Stimulated activated effector memory CD8-positive, alpha-beta T cell treated with anti-CD3 and anti-CD28 coated beads, Interleukin-12 subunit alpha, Interleukin-12 subunit beta, amount 100 ng/mL, for 72 hours (primary cell): ENCODE data around the gene ASF1A.
A peak's percentile ranks its signal among the peaks of the same experiment; 100 is the strongest.

Experiments
- ATAC-seq: fragments of 150-1000 bp; cut with Tn5 transposase; 2 replicates; pipeline ENCODE4 v1.10.0; 2021
- DNase-seq, 2 donors: peaks; one replicate each; pipeline ENCODE4 v3.0.0; 2021 to 2022; ENCODE audit warnings: low spot score in 2 of 2
- H3K27ac Mint-ChIP-seq: one replicate; pipeline ENCODE4 v1.8.0; 2022; ENCODE audit warnings: mild to moderate bottlenecking, mixed read lengths
- H3K36me3 Mint-ChIP-seq: one replicate; pipeline ENCODE4 v1.8.0; 2022; ENCODE audit warnings: mild to moderate bottlenecking, mixed read lengths
- H3K4me1 Mint-ChIP-seq: one replicate; pipeline ENCODE4 v1.8.0; 2022; ENCODE audit warnings: mixed read lengths
- H3K4me3 Mint-ChIP-seq: one replicate; pipeline ENCODE4 v1.8.0; 2022; ENCODE audit warnings: mild to moderate bottlenecking, mixed read lengths
- H3K9me3 Mint-ChIP-seq: one replicate; pipeline ENCODE4 v1.8.0; 2022; ENCODE audit warnings: mixed read lengths

ASF1A gene

GRCh38 chr6:118872318-118872717, 21.6 kb upstream of the ASF1A start:
- ATAC-seq: no peak
- Mint-ChIP-seq H3K4me1 (peaks cover 38% of the 10 kb centered on the region), H3K4me3 (no peak overlapping the region), H3K27ac (no peak overlapping the region), H3K9me3 (no peaks in the 10 kb centered on the region), H3K36me3 (no peaks in the 10 kb centered on the region)
- no peak for DNase-seq

GRCh38 chr6:118872726-118873125, 21.2 kb upstream of the ASF1A start:
- DNase-seq (no peak), ATAC-seq (no peak)
- Mint-ChIP-seq H3K36me3 (no peaks in the 10 kb centered on the region), H3K27ac (no peak overlapping the region), H3K9me3 (no peaks in the 10 kb centered on the region), H3K4me1 (peaks cover 42% of the 10 kb centered on the region), H3K4me3 (no peak overlapping the region)

GRCh38 chr6:118873239-118873638, 20.7 kb upstream of the ASF1A start:
- peaks cover 46% of the 10 kb centered on the region for H3K4me1 Mint-ChIP-seq
- no peak overlapping the region for H3K27ac Mint-ChIP-seq
- H3K9me3 Mint-ChIP-seq: no peaks in the 10 kb centered on the region
- H3K4me3 Mint-ChIP-seq: no peak overlapping the region
- ATAC-seq: no peak
- DNase-seq: no peak
- no peaks in the 10 kb centered on the region for H3K36me3 Mint-ChIP-seq

- Mint-ChIP-seq H3K36me3 (no peaks in the 10 kb centered on the region), H3K9me3 (no peaks in the 10 kb centered on the region), H3K27ac (no peak overlapping the region), H3K4me3 (no peak overlapping the region), H3K4me1 (peaks cover 49% of the 10 kb centered on the region)
- DNase-seq (no peak), ATAC-seq (no peak)
Observed at GRCh38 chr6:118875672-118876071, 18.3 kb upstream of the ASF1A start.

- DNase-seq: no peak
- Mint-ChIP-seq H3K9me3 (no peaks in the 10 kb centered on the region), H3K27ac (no peak overlapping the region), H3K36me3 (no peaks in the 10 kb centered on the region), H3K4me1 (peaks cover 48% of the 10 kb centered on the region), H3K4me3 (no peak overlapping the region)
- ATAC-seq: peak; percentile 54
Observed at GRCh38 chr6:118876198-118876597, 17.8 kb upstream of the ASF1A start.

GRCh38 chr6:118876814-118877213, 17.1 kb upstream of the ASF1A start:
- DNase-seq: no peak

GRCh38 chr6:118877806-118878205, 16.1 kb upstream of the ASF1A start:
- H3K4me1 Mint-ChIP-seq: peaks cover 58% of the 10 kb centered on the region
- H3K27ac Mint-ChIP-seq: no peak overlapping the region
- DNase-seq (no peak), ATAC-seq (no peak)
- H3K9me3 Mint-ChIP-seq: no peaks in the 10 kb centered on the region
- no peaks in the 10 kb centered on the region for H3K36me3 Mint-ChIP-seq
- H3K4me3 Mint-ChIP-seq: no peak overlapping the region

More at GRCh38 chr6:118876814-118877213, 17.1 kb upstream of the ASF1A start:
- no peak overlapping the region for H3K4me3 Mint-ChIP-seq
- H3K9me3 Mint-ChIP-seq: no peaks in the 10 kb centered on the region
- H3K4me1 Mint-ChIP-seq: peaks cover 48% of the 10 kb centered on the region
- H3K36me3 Mint-ChIP-seq: no peaks in the 10 kb centered on the region
- ATAC-seq: no peak
- H3K27ac Mint-ChIP-seq: no peak overlapping the region

GRCh38 chr6:118881440-118882313, 12.3 kb upstream of the ASF1A start:
- Mint-ChIP-seq H3K4me1 (peaks cover 79% of the 10 kb centered on the region), H3K4me3 (peak overlapping the region; percentile 22)
- no peak for ATAC-seq

GRCh38 chr6:118882314-118882905, 11.5 kb upstream of the ASF1A start:
- Mint-ChIP-seq H3K4me1 (peaks cover 81% of the 10 kb centered on the region), H3K27ac (no peak overlapping the region), H3K36me3 (no peaks in the 10 kb centered on the region), H3K4me3 (peak overlapping the region; percentile 2), H3K9me3 (no peaks in the 10 kb centered on the region)
- no peak for ATAC-seq
- DNase-seq: no peak

More at GRCh38 chr6:118881440-118882313, 12.3 kb upstream of the ASF1A start:
- H3K27ac Mint-ChIP-seq: no peak overlapping the region
- DNase-seq: no peak
- H3K36me3 Mint-ChIP-seq: no peaks in the 10 kb centered on the region
- H3K9me3 Mint-ChIP-seq: no peaks in the 10 kb centered on the region

GRCh38 chr6:118886641-118887040, 7.3 kb upstream of the ASF1A start:
- no peak for ATAC-seq
- Mint-ChIP-seq H3K27ac (peak overlapping the region; percentile 57), H3K9me3 (no peaks in the 10 kb centered on the region), H3K4me1 (peaks cover 81% of the 10 kb centered on the region), H3K36me3 (peaks cover 6% of the 10 kb centered on the region), H3K4me3 (peak overlapping the region; percentile 2)
- no peak for DNase-seq

- peaks cover 77% of the 10 kb centered on the region for H3K4me1 Mint-ChIP-seq
- H3K36me3 Mint-ChIP-seq: peaks cover 15% of the 10 kb centered on the region
- H3K4me3 Mint-ChIP-seq: peak overlapping the region; percentile 12
- DNase-seq (no peak), ATAC-seq (peak; percentile 36)
- no peaks in the 10 kb centered on the region for H3K9me3 Mint-ChIP-seq
- H3K27ac Mint-ChIP-seq: peak overlapping the region; percentile 96
Observed at GRCh38 chr6:118889163-118889562, 4.8 kb upstream of the ASF1A start.

- no peak for ATAC-seq
- Mint-ChIP-seq H3K9me3 (no peaks in the 10 kb centered on the region), H3K4me1 (peaks cover 64% of the 10 kb centered on the region), H3K27ac (peak overlapping the region; percentile 96), H3K4me3 (peak overlapping the region; percentile 98), H3K36me3 (peaks cover 22% of the 10 kb centered on the region)
- no peak for DNase-seq
Observed at GRCh38 chr6:118890997-118891790, 2.8 kb upstream of the ASF1A start.

GRCh38 chr6:118892355-118892991, 1.5 kb upstream of the ASF1A start:
- no peaks in the 10 kb centered on the region for H3K9me3 Mint-ChIP-seq
- ATAC-seq (no peak), DNase-seq (no peak)
- peak overlapping the region; percentile 98 for H3K4me3 Mint-ChIP-seq
- peaks cover 55% of the 10 kb centered on the region for H3K4me1 Mint-ChIP-seq
- peak overlapping the region; percentile 96 for H3K27ac Mint-ChIP-seq
- H3K36me3 Mint-ChIP-seq: peaks cover 26% of the 10 kb centered on the region

GRCh38 chr6:118893064-118893806, 717 bp upstream of the ASF1A start:
- Mint-ChIP-seq H3K36me3 (peaks cover 26% of the 10 kb centered on the region), H3K4me3 (peak overlapping the region; percentile 98), H3K4me1 (peaks cover 55% of the 10 kb centered on the region), H3K27ac (peak overlapping the region; percentile 96), H3K9me3 (no peaks in the 10 kb centered on the region)
- DNase-seq: no peak
- ATAC-seq: peak; percentile 54
